Fibroblast of the conjunctiva (primary cell): Measurements from ENCODE around the gene MANSC1.

Experiments
- DNase-seq: peaks from one replicate; pipeline ENCODE4 v3.0.0-alpha.2; 2010; ENCODE audit warnings: low read depth

Gene MANSC1

DNA sequence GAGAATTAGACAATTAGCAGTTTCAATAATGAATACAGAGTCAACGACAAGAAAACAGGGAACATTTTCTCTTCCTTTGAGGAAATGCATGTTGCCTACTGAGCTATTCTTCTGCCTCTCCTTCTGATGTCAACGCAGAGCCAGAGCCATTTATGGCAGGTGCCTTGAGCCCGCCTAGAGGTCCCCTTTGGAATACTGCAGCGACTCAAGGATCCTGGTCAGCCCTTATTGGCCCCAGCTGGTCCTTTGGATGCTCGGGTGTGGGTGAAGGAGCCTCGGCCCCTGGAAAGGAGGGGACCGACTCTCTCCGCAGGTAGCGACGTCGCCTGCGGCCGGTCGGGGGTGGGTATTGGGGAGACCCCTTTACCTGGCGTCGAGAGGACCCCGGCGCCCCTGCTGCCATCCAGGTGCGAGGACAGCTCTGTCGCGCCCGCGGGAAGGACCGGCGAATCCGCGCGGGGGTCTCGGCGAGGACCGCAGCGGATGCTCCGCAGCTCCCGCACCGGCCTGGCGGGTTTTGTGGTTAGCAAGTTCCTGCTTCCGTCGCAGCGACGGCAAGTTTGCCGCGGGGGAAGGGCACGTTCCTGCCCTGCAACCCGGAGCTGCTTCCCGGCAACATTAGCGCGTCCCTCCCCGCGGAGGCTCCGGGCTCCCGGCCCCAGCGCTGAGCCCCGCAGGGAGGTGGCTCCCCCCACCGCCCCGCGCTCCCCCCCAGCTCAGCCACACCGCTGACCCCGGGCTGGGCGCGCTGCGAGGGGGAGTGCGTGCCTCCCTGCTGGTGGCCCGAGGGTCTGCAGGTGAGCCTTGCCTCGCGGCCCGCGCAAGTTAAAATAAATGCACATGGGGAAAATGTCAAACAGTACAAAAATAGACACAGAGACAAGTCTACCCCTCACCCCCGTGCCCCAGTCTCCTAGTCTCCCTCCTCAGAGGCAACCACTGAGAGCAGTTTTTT, at the start of gene MANSC1:
Gene MANSC1 (minus strand): TSS at position 532 of the 955 bp plus-strand sequence. CDS start 6,928 bp downstream, outside the sequence.
- DNase-seq: no peak

DNA sequence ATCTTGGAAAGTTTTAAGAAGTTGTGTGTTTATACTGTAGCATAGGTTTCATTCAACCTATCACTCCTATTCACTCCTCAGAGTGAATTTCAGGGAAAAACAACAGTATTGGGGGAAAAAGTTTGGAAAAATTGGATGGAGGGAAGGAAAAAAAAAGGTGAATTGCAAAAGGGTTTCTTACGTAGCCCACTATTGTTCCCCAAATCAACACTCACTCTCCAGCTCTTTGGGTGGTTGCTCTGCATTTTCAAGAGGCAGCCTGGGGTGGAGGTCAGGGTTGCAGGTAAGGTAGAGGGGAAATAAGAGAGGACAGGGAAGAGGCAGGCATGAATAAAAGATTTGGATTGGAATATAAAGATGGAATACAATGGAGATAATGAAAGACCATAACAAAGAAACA, 49.1 kb upstream of the MANSC1 start:
- DNase-seq: no peak

DNA sequence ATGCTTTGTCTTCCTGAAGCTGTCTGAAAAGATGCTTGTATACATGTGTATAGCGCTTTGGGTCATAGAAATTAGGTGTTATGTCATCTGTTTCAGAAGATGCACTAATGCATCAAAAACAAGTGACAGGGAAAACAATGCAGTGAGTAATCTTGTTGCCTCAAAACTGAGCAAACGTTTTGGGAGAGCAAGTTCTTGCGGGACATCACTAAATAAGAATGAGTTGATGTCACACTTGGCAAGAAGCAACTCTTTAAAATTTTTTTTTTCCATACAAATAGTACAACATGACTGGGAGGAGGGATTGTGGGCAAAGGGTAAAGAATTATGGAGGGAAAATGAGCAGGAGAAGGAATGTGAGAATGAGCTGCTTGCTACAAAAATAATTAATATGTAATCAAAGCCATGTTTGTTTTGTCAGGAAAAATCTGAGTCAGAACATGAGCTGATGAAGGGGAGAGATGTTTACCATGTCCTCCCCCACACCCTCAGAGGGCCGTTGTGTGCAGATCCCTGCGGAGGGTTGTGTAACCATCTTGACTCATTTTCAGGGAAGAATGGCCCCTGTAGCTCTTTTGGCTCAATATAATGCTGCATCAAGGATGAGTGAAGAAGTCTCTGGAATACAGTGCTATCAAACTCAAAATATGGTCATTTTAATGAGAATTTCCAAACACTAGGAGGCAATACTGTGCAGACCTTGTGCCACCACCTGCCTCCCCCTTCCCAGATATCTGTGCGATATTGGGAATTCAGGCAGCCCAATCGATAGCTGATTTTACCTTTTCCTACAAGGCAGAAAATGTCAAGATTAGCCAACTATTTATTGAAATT, 48.2 kb upstream of the MANSC1 start:
- peak; percentile 90 for DNase-seq

DNA sequence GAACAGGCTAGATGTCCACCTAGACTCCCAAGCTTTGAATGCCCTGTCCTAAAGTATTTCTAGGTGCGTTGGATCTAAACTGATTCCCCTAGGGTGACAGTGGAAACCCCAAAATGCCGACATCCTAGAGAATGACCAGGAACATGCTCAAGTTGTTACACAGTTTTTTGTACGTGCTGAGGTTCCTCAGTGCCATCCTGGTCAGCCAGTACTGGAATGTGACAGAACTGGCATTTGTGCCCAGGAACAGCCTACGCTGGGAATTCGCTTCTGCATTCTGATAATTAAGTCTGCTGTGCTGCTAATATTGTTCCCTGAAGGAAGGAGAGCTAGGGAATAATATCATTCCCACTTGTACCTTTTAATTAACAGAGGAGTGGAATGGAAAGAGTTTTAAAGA, 47.1 kb upstream of the MANSC1 start:
- no peak for DNase-seq

DNA sequence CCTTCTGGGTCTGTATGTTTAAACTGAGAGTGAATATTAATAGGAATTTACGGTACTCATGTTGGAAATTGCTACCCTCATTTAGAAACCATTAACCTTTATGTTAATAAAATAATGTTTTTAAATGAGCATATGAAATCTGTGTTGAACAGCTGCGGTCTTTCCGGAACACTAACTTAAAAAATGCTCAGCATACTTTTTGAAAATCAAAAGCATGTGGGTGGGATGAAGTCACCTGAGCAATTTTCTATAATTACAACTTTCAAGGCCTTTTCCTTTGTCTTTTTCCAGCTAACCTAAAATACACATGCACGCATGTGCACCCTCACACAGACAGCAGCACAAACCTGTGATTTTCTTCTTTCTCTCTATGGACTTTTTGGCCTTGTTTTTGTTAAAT, 46.7 kb upstream of the MANSC1 start:
- DNase-seq: no peak

DNA sequence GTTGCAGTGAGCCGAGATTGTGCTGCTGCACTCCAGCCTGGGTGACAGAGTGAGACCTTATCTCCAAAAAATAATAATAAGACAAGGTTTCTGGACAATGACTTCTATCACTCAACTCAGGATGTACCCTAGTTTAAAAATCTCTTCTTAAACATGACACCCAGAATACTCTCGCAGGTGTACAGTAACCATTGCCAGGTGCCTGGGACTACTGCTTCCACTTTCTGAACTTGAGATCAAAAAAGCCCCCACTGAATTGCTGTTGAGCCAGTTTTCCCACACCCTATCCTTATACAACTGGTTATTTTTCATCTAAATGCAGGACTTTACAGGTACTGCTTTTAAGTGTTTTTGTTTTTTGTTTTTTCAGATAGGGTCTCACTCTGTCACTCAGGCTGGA, 43.1 kb upstream of the MANSC1 start:
- DNase-seq: no peak

DNA sequence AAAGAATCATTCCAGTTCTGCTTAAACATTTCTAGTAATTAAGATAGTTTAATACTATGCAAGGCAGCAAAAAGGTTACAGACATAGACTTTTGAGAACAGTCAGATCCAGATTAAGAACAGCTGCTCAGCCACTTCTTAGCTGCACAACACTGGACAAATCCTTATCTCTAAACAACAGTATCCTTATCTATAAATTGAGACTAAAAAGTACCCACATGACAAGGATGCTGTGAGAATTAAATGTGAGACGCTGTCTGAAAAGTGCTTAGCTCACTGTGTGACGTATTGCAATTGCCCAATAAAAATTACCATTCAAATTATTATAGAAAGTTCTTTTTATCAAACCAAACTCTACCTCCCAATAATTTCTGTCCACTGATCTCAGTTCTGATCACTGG, 42.4 kb upstream of the MANSC1 start:
- DNase-seq: no peak

DNA sequence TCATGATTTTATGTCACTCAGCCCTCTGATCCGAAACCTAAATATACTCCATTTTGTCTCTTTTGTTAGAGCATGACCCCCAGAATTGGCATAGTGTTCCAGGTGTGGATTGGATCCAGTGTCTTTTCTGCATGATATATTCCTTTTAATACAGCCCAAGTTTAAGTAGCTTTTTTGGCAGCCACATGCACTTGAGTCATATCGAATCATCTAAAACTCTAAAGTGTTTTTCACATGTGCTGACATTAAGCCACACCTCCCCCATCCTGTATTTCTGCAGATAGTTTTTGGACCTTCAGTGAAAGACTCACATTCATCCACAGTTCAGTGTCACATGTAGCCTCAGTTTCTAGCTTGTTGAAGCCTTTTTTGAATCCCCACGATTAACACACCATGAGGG, 37.5 kb upstream of the MANSC1 start:
- peak; percentile 40 for DNase-seq

DNA sequence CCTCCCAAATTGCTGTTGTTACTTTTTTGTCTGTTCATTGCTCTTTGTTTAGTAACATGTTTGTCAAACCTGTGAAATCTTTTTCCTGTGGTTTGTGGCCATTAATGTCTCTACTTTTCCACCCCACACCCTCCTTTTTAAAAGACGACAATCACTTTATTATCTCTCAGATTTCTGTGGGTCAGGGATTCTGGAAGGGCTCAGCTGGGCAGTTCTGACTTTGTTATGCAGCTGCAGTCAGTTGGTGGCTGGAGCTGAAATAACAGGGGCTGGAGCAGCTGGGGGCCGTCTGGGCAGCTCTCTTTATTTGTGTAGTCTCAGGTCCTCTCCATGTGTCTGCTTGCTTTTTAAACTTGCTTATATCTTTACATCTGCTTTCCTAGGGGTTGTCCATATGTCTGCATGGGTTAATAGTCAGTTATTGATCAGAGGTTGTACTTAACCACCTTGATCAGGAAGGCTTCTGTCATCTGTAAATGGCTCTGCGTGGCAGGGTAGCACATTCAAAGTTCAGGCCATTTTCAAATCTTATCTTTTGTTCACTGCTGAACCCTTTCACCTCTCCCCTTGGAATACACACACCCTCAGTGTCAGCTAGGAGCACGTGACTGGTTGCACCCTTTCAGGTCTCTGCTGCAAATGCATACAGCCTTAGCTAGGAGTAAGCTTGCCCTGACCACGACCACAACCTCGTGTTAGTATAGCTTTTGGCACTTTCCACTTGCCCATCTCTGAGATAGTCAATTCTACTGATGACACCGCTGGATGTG, 34.7 kb upstream of the MANSC1 start:
- DNase-seq: no peak

DNA sequence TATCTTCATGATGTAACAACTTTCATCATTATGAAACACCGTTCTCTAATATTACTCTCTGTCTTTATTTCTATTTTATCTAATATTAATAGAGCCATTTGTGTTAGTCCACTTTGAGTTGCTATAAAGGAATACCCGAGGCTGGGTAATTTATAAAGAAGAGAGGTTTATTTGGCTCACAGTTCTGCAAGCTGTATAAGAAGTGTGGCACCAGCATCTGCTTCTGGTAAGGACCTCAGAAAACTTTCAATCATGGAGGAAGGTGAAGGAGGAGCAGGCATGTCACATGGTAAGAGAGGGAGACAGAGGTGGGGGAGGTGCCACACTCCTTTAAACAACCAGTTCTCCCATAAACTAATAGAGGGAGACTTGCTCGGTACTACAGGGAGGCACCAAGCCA, 31.9 kb upstream of the MANSC1 start:
- no peak for DNase-seq

DNA sequence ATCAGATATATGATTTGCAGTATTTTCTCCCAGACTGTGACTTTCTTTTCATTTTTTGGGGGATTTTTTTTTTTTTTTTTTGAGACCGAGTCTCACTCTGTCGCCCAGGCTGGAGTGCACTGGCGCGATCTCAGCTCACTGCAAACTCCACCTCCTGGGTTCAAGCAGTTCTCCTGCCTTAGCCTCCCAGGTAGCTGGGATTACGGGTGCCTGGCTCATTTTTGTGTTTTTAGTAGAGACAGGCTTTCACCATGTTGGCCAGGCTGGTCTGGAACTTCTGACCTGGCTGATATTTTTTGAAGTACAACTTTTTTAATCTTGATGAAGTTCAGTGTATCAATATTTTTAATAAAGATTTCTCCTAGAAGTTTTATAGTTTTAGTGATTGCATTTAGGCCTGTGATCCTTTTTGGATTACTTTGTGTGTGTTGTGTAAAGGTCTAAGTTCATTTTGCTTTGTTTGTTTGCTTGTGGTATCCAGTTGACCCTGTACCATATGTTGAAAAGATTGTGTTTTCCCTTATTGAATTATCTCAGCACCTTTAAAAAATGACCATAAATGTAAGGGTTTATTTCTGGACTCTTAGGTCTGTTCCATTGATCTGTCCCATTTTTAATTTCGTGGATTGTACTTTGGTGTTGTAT, 31.0 kb upstream of the MANSC1 start:
- no peak for DNase-seq

DNA sequence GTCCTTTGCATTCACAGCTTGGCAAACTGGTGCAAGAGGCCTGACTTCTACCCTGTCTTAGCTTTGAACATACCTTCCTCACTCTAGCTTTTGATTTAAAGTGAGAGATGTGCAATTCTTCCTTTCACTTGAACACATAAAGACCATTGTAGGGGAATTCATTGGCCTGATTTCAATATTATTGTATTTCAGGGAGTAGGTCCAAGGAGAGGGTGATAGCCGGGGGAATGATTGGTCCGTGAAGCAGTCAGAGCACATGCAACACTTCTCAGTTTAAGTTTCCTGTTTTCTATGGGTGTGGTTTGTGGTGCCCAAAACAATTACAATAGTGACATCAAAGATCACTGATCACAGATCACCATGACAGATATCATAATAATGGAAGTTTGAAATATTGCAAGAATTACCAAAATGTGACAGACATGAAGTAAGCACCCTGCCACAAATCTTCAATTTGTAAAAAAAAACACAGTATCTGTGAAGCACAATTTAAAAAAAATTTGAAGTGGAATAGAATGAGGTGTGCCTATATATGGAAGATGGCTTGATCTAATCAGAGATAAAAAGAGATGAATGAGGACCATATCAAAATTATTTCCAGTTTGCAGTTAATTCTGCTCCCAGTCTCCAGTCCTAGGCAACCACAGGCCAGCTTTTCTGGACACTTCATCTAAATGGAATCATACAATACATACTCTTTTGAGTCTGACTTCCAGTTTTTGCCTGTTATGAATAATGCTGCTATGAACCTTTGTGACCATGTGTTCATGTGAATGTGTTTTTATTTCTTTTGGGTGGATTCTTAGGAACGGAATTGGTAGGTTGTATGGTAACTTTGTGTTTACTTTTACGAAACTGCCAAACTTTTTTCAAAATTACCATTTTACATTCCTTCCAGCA, 30.0 kb upstream of the MANSC1 start:
- DNase-seq: no peak

DNA sequence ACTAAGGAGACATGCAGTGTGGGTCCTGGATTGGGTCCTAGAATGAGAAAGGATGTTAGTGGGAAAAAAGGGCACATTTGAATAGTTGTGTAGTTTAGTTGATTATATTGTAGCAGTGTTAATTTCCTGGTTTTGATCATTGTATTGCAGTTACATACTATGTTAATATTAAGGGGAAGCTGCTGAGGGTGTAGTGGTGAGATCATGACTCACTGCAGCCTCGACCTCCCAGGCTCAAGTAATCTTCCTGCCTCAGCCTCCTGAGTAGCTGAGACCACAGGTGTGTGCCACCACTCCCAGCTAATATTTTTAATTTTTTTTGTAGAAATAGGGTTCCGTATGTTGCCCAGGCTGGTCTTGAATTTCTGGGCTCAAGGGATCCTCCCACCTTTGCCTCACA, 28.6 kb upstream of the MANSC1 start:
- no peak for DNase-seq

DNA sequence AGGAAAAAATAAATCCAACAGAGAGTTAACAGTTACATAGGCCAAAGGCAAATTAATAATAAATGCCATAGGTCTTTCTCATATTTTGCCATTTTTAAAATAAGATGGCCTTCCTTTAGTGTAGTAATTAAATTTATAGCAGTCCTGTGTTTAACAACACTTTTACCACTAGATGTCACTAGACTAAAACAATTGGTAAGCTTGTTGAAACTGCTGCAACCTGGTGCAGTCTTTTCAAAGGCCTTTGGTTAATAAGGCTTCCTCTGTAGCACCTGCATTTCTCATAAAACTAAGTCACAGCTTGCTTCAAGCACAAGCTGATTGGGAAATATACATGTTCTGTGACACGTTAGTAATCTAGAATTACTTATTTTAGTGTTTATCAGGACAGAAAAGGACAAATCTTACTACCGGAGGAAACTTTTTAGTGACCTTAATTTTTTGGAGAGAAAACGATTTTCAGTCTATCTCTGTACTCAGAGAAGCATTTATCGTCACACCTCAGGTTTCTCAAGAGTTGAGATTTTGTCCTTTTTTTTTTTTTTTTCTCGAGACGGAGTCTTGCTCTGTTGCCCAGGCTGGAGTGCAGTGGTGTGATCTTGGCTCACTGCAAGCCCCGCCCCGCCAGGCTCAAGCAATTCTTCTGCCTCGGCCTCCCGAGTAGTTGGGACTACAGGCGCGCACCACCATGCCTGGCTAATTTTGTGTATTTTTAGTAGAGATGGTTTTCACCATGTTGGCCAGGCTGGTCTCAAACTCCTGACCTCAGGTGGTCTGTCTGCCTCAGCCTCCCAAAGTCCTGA, 26.8 kb upstream of the MANSC1 start:
- peak; percentile 81 for DNase-seq

DNA sequence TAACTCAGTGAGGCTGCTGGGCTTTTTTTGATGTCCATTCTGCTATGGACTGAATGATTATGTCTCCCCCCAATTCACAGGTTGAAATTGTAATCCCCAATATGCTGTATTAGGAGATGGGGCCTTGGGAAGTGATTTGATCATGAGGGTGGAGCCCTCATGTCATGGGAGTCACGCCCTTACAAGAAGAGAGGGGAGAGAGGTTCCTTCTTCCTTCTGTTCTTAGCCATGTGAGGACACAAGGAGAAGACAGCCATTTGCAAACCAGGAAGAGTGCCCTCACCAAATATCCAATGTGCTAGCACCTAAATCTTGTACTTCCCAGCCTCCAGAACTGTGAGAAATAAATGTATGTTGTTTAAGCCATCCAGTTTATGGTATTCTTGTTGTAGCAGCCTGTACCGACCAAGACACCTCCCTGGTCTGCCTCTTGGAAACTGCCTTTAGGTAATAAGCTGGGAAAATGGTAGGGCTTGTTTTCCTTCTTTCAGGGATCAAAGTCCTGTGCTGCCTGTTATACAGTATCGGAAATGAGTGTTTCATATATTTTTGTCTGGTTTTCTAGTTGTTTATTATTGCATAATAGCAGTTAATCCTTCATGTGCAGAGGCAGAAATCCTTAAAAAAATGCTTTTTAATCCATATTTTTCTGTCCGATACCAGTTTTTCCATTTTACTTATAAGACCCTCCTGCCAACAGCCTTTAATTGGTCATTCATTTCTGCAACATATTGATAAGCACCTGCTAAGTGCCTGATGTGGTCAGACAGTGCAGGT, 23.1 kb upstream of the MANSC1 start:
- DNase-seq: no peak

DNA sequence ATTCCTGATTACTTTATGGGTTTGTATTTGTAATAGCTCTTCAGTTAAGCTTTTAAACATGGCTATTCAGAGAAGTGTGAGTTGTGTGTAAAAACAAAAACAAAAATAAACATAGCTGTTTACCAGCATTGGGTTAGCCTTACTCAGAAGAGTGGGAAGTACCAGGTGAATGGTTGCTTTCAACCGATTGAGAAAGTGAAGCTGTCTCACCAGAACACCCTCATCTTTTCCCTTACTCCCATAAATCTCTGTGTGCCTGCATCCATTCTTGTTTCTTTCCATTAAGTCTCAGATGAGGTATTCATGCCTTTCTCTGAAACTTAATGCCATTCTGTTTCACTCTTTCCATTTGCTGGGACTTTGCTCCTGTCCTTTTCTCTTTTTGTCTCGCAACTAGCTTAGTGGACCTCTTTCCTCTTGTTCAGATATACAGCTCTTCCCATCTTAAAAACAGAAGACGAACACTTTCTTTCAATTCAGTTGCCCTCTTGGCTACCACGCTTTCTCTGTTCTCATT, 17.5 kb upstream of the MANSC1 start:
- DNase-seq: no peak

DNA sequence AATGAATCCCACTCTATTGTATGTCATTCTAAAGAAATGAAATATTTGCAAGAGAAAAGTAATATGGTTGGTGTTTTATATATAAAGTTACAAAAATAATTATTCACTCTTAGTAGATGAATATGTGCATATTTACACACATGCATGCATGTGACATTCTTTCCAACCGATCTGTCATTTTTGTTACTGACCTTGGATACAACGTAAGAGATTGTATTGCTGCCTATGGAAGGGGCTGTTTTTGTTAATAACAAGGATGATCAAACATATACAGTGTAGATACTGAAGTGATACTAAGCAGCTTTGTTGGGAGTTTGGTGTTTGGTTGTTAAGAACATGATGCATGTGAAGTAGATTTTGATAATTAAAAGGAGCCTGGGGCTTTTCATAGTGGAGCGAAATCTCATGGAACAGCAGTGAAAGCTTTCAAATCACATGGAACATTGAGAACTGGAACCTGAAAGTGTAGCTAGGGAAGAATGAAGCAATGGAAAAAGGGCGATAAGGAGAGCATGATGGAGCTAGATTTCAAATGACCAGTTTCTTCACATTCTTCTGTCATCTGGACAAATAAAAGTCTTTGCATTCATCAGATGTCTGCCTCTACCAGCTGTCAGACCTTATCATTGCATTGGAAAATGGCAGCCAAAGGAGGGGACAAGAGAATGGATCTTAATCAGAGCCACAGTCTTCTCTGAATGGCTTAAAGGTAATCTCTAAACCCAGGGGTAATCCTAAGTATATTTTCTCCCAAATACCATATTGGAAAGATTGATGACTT, 16.8 kb upstream of the MANSC1 start:
- no peak for DNase-seq

DNA sequence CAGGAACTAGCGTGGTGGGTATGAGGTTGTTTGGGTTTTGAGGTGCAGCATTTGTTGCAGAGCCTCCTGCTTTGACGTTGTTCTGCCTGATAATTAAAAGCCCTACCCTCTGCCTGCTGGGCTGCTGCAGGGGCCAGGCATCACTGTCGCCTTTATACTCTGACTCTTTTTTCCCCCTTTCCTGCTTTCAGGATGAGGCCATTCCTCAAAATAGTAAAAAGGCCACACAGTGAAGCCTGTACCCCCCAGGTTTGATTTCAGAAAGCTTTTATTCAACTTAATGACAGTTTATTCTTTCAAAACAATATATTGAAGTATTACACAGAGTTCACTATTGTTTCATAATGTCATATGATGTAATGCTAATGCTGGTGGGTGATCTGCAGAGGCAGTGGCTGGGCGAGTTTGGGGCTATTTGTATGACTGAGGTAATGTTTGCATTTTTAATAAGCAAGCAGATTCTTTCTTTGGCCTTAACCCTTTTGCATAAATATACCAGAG, 15.9 kb upstream of the MANSC1 start:
- DNase-seq: no peak
